ENCODE results near the gene CACNA2D3. TPM values are rescaled to one million over a fixed set of nuclear protein-coding genes. Genes with fewer than 3 reads are reported as not detected.

The CACNA2D3 gene
- total and polyA plus RNA-seq, 4 donors, result 0.06 to 0.37 (median 0.08) TPM; not detected in 1

DNA sequence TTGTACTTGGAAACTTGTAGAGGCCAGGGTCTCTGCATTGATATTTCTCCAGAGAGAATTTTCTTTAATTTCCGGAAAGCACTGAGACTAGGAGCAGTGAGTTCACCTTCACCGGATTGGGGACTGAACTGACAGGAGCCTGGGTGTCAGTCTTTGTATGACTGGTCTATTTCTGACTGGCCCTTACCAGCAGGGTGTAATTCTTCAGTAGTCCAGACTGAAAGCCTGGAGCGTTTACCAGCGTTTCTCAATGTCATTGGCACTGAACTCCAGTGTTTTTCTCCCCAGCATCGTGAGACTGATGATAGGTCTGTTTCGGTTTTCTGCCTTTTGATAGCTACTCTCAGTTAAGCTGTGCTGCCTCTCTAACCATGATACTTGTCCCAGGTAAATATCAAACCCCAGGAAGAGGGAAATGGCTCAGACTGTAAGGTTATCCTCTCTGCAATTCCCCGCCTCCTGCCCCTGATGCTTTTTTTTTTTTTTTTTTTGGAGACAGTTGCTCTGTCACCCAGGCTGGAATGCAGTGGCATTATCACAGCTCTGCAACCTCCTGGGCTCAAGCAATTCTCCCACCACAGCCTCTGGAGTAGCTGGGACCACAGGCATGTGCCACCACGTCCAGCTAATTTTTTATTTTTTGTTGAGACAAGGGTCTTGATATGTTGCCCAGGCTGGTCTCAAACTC is 103.6 kb downstream of the CACNA2D3 start:
- H3K9ac ChIP-seq (ENCODE audit: low read depth in 1 of 2, low read length in 2 of 2), result no peak overlapping the region
- H3K4me1 ChIP-seq (ENCODE audit: control insufficient read depth in 4 of 4, insufficient read depth in 4 of 4, low read length in 3 of 4), result no peaks in the 10 kb centered on the region
- TF ChIP-seq RXRA (IDR thresholded peaks at IDR 0.05), result no peak
- no peak for TF ChIP-seq HNF4G (IDR thresholded peaks at IDR 0.05)
- TF ChIP-seq ATF3 (IDR thresholded peaks at IDR 0.05), result no peak
- no peak for TF ChIP-seq CTCF (IDR thresholded peaks at IDR 0.05; ENCODE audit: low read depth, low read length, missing input control)
- TF ChIP-seq, protein P1, sequence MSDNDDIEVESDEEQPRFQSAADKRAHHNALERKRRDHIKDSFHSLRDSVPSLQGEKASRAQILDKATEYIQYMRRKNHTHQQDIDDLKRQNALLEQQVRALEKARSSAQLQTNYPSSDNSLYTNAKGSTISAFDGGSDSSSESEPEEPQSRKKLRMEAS (IDR thresholded peaks at IDR 0.05), result no peak
- TF ChIP-seq YY1 (IDR thresholded peaks at IDR 0.05), result no peak
- no peak for TF ChIP-seq SP1 (IDR thresholded peaks at IDR 0.05)
- no peak for TF ChIP-seq FOXA2 (IDR thresholded peaks at IDR 0.05)
- TF ChIP-seq, protein P2, sequence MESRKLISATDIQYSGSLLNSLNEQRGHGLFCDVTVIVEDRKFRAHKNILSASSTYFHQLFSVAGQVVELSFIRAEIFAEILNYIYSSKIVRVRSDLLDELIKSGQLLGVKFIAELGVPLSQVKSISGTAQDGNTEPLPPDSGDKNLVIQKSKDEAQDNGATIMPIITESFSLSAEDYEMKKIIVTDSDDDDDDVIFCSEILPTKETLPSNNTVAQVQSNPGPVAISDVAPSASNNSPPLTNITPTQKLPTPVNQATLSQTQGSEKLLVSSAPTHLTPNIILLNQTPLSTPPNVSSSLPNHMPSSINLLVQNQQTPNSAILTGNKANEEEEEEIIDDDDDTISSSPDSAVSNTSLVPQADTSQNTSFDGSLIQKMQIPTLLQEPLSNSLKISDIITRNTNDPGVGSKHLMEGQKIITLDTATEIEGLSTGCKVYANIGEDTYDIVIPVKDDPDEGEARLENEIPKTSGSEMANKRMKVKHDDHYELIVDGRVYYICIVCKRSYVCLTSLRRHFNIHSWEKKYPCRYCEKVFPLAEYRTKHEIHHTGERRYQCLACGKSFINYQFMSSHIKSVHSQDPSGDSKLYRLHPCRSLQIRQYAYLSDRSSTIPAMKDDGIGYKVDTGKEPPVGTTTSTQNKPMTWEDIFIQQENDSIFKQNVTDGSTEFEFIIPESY (IDR thresholded peaks at IDR 0.05), result no peak
- no peak for TF ChIP-seq JUND (IDR thresholded peaks at IDR 0.05)
- TF ChIP-seq, protein P3, sequence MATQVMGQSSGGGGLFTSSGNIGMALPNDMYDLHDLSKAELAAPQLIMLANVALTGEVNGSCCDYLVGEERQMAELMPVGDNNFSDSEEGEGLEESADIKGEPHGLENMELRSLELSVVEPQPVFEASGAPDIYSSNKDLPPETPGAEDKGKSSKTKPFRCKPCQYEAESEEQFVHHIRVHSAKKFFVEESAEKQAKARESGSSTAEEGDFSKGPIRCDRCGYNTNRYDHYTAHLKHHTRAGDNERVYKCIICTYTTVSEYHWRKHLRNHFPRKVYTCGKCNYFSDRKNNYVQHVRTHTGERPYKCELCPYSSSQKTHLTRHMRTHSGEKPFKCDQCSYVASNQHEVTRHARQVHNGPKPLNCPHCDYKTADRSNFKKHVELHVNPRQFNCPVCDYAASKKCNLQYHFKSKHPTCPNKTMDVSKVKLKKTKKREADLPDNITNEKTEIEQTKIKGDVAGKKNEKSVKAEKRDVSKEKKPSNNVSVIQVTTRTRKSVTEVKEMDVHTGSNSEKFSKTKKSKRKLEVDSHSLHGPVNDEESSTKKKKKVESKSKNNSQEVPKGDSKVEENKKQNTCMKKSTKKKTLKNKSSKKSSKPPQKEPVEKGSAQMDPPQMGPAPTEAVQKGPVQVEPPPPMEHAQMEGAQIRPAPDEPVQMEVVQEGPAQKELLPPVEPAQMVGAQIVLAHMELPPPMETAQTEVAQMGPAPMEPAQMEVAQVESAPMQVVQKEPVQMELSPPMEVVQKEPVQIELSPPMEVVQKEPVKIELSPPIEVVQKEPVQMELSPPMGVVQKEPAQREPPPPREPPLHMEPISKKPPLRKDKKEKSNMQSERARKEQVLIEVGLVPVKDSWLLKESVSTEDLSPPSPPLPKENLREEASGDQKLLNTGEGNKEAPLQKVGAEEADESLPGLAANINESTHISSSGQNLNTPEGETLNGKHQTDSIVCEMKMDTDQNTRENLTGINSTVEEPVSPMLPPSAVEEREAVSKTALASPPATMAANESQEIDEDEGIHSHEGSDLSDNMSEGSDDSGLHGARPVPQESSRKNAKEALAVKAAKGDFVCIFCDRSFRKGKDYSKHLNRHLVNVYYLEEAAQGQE (IDR thresholded peaks at IDR 0.05), result no peak
- no peak for TF ChIP-seq FOXA1 (IDR thresholded peaks at IDR 0.05)
- TF ChIP-seq HNF4A (conservative IDR thresholded peaks at IDR 0.05), result no peak
- TF ChIP-seq NR2F2 (IDR thresholded peaks at IDR 0.05), result no peak
- no peak for TF ChIP-seq EGR1 (IDR thresholded peaks at IDR 0.05; ENCODE audit: low read depth in 2 of 2)
- TF ChIP-seq TAF1 (conservative IDR thresholded peaks at IDR 0.05), result no peak
- TF ChIP-seq GABPA (IDR thresholded peaks at IDR 0.05 in 1 of 2, conservative IDR thresholded peaks at IDR 0.05 in 1 of 2), result no peak
- no peak for TF ChIP-seq RAD21 (IDR thresholded peaks at IDR 0.05)
- WGBS, result 63% methylated on average over 8 of the region's 8 CpGs
- DNase-seq (ENCODE audit: low spot score), result no peak
- H3K9me3 ChIP-seq (ENCODE audit: control insufficient read depth in 4 of 4, low read length in 3 of 4), result no peaks in the 10 kb centered on the region
- no peak overlapping the region for H3K27ac ChIP-seq (ENCODE audit: low read depth in 1 of 2, low read length in 2 of 2)
- no peak overlapping the region for H3K4me3 ChIP-seq (ENCODE audit: low read depth in 1 of 3, low read length in 3 of 3)
- H3K36me3 ChIP-seq (ENCODE audit: control insufficient read depth in 4 of 4, insufficient read depth in 3 of 4, low read depth in 1 of 4, low read length in 3 of 4), result no peaks in the 10 kb centered on the region
- no peaks in the 10 kb centered on the region for H3K27me3 ChIP-seq (ENCODE audit: control insufficient read depth in 4 of 4, insufficient read depth in 4 of 4, low read length in 3 of 4)
